GM19099 (cell line): ENCODE data around the gene EGFL7.
A peak's percentile ranks its signal among the peaks of the same experiment; 100 is the strongest.

ENCODE experiments used
- POLR2A ChIP-seq: IDR thresholded peaks from 3 replicates; pipeline ENCODE4 v1.6.1; 2011; ENCODE audit warnings: low read depth; ENCODE audit not compliant: insufficient read length; ENCODE audit errors: extremely low read depth

The EGFL7 gene

DNA sequence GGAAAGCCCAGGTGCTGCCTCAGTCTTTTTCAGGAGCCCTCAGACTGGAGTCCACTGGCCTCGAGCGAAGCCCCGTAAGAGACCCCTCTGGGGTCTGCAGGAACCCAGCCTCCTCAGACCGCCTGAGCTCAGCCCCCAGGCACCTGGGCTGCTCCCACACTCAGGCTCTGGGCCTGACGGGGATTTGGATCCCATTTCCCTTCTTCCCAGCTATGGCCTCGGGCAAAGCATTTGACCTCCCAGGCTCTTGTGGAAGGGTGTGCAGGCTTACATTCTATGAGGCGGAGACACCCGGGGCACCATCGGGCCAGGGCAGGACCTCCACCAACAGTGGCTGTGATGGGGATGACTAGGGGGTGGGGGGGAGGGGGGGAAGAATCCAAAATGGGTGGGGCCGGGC is 20.0 kb downstream of the EGFL7 start:
- TF ChIP-seq POLR2A: no peak

DNA sequence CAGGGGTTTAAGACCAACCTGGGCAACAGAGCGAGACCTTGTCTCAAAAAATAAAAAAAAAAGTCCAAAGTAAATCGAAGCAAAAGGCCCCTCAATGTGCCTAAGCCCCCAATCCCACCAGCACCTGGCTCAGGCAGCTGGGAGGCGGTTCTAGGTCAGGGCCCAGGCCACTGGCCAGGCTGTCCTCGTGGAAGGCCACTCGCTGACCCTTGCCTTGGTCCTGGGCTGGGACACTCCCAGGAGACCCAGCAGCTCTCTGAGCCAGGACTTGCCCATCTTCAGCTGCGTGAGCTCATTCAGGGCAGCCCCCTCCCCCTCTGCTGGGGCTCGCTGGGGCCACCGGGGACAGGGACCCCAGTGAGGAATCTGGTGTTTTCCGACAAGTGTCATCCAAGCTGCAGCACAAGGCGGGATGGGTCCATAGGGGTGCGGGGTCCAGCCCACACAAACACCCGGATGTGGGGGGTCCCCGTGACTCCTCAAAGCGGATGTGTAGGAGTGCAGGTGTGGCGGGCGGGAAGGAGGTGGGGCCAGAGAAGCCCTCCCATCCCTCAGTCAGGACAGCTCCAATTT is 20.5 kb downstream of the EGFL7 start:
- TF ChIP-seq POLR2A: no peak

DNA sequence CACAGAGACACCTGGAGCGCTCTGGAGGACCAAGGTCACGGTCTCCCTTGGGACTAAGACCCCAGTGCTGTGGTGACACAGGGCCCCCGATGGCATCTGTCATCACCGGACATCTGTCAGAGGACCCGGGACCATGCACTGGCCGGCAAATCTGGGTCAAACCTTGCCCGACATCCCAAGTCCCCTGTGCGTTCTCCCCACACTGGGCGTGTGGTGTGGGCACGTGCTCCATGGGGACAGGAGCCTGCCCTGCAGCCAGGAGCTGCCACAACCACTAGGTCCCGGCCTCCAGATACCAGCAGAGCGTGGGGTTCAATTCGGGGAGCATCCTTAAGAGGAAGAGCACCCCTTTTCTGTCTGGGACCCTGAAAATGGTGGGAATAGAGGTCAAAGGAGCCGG is 21.0 kb downstream of the EGFL7 start:
- TF ChIP-seq POLR2A: no peak

DNA sequence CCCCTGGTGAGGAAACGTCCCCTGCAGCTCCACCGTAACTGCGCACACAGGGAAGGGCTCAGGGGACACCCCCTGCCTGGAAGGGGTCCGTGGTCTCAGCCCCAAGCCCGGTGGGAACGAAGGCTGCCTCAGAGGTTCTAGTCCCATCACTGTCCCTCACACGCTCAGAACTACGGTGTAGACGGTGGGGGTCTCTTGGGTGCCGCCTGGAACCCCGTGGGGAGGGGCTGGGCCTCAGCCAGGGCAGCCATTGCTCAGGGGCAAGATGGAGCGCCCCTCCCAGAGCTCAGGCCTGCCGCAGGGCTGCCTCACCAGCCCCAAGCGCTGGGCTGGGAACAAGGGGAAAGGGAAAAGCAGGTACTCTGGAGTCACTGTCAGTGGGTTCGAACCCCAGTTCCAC is 21.6 kb downstream of the EGFL7 start:
- TF ChIP-seq POLR2A: no peak

DNA sequence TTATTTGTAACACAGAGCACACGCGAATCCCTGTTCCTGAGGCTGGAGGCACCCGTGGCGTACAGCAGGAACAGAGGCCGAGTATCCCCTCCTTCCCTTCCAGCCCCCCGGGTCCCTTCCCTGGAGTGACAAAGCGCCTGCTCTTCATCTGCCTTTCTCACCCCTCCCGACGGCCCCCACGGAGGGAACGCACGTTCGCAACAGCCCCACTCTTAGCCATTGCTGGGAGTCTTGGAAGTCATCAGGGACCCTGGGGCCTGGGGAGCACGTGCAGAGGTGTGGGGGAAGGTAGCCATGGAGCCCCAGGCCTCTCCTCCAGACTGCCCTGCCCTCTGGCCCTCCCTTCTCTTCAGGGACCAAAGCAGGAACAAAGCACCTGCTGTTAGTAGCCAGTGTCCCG is 22.1 kb downstream of the EGFL7 start:
- TF ChIP-seq POLR2A: no peak

DNA sequence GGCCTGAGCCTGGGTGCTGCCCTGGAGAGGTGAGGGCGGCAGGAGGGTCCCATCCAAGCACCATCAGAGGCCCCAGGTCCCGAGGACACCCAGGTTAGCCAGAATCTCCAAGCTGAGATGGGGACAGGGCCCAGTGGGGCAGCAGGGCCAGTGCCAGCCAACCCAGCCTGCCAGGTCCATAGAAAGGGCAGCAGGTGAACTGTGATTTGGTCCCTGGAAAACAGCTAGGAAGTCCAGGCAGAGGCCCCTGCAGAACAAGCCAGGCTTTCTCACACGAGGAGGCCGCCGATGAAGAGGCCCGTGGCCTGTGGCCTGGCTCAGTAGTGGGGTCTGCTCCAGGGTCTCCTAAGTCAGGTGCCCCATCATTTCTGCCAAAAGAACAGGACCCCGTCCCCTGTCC is 22.5 kb downstream of the EGFL7 start:
- TF ChIP-seq POLR2A: no peak

DNA sequence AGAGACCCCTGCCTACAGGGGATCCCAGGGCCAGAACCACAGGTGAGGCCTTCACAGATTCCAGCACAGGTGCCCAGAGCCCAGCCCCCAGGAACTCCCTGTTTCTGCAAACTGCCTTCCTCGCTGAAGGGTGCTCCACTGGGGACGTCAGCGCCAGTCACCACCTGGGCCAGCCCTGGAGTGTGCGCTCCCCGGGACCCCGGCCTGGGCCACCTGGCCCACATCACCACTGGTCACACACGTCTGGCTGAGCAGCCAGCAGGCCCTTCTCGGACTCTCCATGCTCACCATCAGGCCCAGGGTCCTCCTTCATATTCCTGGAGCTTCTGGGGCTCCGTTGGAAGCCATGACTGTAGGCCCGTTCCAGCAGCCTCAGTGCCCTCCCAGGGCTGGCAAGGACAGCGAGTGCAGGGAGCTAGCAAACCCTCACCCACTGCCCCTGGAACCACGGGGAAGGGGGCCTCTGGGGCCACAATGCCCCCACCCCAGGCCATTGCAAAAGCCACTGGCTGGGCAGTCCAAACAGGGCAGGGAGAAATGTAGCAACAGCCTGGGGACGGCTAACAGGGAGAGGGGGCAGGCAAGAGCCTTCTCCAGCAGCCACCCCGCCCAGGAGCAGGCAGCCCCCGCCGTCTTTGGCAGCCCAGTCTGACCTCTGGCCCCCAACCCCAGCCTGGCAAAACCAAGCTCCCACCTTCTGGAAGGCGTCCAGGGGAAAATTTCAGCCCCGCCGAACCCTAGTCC is 23.2 kb downstream of the EGFL7 start:
- TF ChIP-seq POLR2A: no peak

DNA sequence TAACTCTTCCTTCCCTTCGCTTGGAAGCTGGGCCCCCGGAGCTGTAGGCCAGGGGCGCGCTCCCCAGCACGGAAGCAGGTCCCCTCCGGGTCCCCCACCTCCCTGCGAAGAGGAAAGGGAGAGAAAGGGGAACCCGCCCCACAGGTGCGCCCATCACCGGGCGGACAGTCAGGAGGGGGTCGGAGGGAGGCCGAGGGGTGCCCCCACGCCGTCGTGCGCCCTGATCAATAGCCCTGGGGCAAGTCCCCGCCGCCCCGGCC is 23.7 kb downstream of the EGFL7 start:
- TF ChIP-seq POLR2A: no peak

DNA sequence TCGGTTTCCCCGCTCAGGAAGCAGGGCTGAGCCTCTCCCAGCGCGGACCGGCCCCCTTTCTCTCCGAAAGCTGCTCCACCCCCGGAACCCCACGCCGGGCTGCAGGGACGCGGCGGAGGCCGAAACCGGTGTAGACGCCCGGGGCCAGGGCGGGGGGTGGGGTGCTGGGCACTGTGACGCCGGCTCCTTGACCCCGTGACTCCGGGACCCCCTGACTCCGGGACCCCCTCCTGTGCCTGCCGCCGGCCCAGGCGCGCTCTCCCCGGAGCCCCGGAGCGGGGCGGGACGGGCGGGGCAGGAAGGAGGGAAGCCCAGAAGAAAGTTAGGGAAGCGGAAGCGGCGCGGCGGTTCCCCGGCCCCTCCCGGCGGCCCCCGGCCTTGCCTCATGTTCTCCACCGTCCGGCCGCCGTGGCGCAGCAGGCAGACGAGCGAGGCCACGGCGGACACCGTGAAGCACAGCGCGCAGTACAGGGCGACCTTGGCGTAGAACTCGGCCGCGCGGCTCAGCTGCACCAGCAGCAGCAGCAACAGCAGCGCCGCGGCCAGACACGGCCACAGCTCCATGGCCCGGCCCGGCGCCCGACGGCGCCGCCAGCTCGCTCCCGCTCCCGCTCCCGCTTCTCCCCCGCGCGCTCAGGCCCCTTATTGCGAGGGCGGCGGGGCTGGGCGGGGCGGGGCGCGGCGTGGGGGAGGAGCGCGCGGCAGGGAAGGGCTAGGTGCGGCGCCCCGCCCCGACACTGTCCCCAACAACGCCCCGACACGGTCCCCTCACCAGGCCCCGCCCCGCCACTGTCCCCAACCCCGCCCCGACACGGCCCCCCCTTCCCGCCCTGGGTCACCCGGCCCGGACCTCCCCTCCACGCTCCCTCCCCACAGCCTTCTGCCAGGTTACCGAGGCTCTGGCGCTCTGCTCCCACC is 24.3 kb downstream of the EGFL7 start, which contains the start of gene AGPAT2:
TSS of gene AGPAT2 (minus strand) at position 664 of the 918 bp plus-strand sequence. CDS start at position 564, 100 bp downstream.
- peak; percentile 63 for TF ChIP-seq POLR2A

DNA sequence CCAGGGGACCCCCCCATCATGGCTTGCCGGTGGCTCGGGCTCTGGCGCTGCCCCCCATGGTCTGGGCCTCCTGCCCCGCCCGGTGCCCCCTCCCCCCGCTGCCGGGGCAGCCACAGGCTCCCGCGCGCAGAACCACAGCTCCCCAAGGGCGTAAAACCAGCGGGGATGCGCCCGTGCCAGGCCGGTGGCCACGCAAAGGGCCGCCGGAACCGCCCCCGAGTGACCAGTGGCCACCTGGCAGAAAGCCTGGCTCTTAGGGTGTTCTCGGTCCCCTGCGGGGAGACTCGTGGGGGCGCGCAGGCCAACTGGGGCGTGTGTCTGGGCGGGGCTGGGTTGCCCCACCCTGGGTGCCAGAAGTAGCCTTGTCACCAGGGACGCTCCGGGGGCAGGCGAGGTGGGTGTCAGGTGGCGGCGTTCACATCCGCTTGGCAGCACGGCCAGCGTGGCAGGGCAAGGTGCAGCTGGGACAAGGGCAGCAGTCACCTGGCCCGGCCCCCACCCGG is 25.1 kb downstream of the EGFL7 start:
- TF ChIP-seq POLR2A: no peak

DNA sequence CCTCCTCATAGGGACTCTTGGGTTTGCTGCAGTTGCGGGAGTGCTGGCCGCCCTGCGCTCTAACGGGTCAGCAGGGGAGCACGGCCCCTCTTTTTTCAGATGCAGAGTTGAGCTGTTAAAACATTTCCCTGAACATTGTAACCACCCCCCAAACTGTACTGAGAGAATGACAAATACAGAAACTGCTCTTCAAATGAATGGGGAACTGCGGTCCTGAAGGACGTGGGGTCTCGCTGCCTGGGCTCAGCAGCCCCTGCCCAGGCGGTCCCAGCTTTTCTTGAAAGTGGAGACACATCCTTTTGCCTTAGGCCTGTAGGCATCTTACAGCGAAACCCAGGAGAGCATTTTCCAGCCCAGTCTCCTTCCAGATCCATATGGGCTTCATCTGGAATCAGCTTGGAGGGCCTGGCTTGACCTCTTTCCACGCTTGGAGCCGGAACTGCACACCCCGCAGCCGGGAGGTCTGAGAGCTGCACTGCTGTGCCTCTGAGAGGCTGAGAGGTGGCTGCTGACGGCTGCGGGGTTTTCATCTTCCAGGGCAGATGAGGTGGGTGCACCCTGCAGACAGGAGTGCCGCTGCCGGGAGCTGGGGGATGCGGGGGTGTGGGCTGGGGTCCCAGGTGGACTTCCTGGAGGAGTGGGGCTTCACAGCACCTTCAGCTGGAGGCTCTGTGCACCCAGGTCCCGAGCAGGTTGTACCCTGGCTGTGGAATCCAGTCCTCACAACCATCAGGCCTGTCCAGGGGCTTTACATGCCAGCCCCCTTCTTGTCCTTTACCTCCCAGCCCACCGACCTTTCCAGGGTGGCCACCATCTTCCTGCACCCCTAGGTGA is 25.8 kb downstream of the EGFL7 start:
- no peak for TF ChIP-seq POLR2A

DNA sequence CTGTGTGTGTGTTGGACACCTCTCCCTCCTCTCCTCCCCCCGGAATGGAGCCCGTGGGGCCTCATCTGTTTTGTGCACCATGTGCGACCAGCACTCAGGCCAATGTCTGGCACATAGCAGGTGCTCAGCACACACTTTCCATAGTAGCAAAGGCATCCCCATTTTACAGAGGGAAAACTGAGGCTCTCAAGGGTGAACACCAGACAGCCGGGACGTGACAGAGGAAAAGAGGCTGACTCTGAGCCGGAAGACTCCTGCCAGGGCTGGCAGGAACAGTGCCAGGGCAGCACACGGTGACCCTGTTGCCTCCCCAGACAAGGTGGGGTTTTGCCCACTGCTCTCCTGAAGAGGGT is 26.4 kb downstream of the EGFL7 start:
- TF ChIP-seq POLR2A: no peak

DNA sequence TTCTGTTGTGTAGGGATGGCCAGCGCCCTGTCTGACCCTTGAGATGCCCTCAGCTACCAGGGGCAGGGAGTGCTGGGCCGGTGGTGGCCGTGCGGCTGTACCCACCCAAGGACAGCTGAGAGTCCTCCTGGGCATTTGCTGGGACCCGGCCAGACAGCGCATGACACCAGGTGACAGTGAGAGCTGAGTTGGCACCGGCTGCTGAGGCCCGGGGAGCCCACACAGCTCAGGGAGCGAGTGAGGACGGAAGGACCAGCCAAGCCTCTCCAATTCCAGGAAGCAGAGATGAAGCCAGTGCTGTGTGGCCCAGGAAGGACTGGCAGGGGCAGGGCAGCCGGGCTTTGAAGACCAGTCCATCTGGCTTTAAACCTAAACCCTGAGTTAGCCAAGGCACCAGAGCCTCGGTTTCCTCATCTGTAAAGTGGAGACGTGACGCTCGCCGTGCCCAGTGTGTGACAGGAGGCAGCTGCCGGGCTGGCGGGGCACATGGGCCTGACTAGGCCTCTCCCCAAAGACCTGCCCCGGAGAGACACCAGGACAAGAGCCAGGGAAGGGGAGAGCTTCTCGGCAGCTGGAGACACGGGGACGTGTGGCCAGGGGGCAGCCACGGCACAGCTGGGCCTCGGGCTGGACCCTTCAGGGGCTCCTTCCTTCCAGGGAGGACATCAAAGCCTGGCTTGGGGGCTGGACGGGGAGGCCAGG is 27.5 kb downstream of the EGFL7 start:
- no peak for TF ChIP-seq POLR2A

DNA sequence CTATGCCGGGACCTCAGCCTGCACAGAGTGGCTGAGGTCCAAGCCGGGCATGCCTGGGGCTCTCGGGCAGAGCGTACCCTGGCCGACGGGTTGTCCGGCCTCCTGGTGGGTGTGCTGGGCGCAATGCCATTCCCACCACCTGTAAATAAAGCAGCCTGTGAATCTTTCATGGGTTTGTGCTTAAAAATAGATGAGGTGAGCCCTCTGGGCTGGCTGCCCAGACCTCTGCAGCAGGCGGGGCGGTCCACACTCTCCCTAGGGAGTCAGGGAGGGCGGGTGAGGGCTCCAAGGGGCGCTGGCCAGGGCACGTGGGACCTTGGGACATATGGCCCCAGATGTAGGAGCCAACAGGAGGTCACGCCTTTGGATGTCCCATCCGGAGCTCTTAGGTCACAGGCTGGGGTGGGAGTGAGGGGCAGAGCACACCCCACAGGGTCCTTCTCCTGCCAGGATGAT is 28.1 kb downstream of the EGFL7 start:
- TF ChIP-seq POLR2A: no peak

DNA sequence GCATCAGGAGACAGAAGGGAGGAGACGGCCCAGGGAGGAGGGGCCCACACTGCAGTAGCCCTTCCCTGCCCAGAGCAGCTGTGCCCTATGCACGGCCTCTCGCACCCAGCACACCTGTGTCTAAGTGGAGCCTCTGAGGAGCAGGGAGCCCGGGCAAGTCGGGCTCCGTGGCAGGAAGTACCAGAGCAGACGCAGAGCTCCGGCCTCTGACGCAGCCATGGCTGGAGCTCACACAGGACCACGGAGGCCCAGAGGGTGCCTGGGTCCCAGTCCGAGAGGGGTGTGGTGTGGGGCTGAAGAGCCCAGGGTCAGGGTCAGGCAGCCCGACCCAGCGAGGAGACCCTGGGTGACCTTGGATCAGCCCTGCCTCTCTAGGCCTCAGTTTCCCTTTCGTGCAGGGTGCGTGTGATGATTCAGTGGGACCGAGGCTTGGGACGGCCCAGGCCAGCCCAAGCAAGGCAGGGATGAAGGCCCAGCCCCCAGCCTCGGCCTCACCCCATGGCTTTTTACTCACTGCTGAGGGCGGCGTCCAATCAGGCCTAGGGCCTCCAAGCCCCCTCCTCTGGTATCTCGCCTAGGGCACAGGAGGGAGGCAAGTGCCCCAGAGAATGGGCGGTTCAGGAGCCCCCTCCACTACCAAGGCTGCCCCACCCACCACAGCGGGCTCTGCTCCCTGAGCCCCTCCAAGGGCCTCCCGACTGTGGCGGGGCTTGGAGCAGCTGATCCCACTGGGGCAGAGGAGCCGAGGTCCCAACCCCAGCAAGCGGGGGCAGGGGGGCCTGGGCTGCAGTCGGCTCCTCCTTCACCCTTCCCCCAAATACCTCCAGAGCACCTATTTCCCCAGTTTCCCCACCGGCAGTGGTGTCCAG is 28.8 kb downstream of the EGFL7 start:
- TF ChIP-seq POLR2A: no peak
